GM19351 (cell line): ENCODE data around the gene CCDC185.
A peak's percentile ranks its signal among the peaks of the same experiment; 100 is the strongest.

Experiments used
- ATAC-seq: cut with Tn5 transposase; IDR thresholded peaks from one replicate; pipeline ENCODE4 v1.9.1; 2021; ENCODE audit warnings: mild to moderate bottlenecking, moderate library complexity; ENCODE audit not compliant: unreplicated experiment

Gene CCDC185

GRCh38 chr1:223393275-223394214 is at the start of gene CCDC185:
CCDC185 (plus strand) TSS chr1:223393415; CDS start chr1:223393476, 61 bp downstream.
- no peak for ATAC-seq

GRCh38 chr1:223343692-223344091 is 49.5 kb upstream of the CCDC185 start:
- ATAC-seq, result no peak

GRCh38 chr1:223344491-223344890 is 48.7 kb upstream of the CCDC185 start:
- no peak for ATAC-seq

GRCh38 chr1:223345720-223346119 is 47.5 kb upstream of the CCDC185 start:
- no peak for ATAC-seq

- ATAC-seq, result no peak
Measured at GRCh38 chr1:223346311-223346710, 46.9 kb upstream of the CCDC185 start.

- no peak for ATAC-seq
Measured at GRCh38 chr1:223347583-223347982, 45.6 kb upstream of the CCDC185 start.

GRCh38 chr1:223348439-223348838 is 44.8 kb upstream of the CCDC185 start:
- ATAC-seq, result no peak

- no peak for ATAC-seq
Measured at GRCh38 chr1:223349241-223349640, 44.0 kb upstream of the CCDC185 start.

- ATAC-seq, result no peak
Measured at GRCh38 chr1:223350361-223350908, 42.8 kb upstream of the CCDC185 start.

- ATAC-seq, result no peak
Measured at GRCh38 chr1:223352944-223353343, 40.3 kb upstream of the CCDC185 start.

- no peak for ATAC-seq
Measured at GRCh38 chr1:223353939-223354338, 39.3 kb upstream of the CCDC185 start.

- no peak for ATAC-seq
Measured at GRCh38 chr1:223355699-223356098, 37.5 kb upstream of the CCDC185 start.

GRCh38 chr1:223358826-223359225 is 34.4 kb upstream of the CCDC185 start:
- no peak for ATAC-seq

- ATAC-seq, result no peak
Measured at GRCh38 chr1:223363057-223363855, 30.0 kb upstream of the CCDC185 start.

- ATAC-seq, result peak; percentile 75
Measured at GRCh38 chr1:223363856-223364684, 29.1 kb upstream of the CCDC185 start, which contains the start of gene SUSD4. SUSD4 (minus strand) TSS chr1:223364176; CDS start chr1:223363425, 751 bp downstream.

- peak; percentile 35 for ATAC-seq
Measured at GRCh38 chr1:223364685-223365382, 28.4 kb upstream of the CCDC185 start.

GRCh38 chr1:223374064-223374610 is 19.1 kb upstream of the CCDC185 start:
- no peak for ATAC-seq

GRCh38 chr1:223378754-223379153 is 14.5 kb upstream of the CCDC185 start:
- no peak for ATAC-seq

- ATAC-seq, result no peak
Measured at GRCh38 chr1:223386013-223386412, 7.2 kb upstream of the CCDC185 start.

GRCh38 chr1:223390618-223391017 is 2.6 kb upstream of the CCDC185 start:
- ATAC-seq, result no peak
